ENCODE measurements around the gene SMYD2.

SMYD2 gene

GRCh38 chr1:214305164-214305751 is 24.3 kb downstream of the SMYD2 start:
- no peak for TF ChIP-seq REST (IDR thresholded peaks at IDR 0.05; ENCODE audit: insufficient read depth in 1 of 2, low read depth in 2 of 2, low read length in 2 of 2)
- no peak for TF ChIP-seq POLR2AphosphoS5 (IDR thresholded peaks at IDR 0.05; ENCODE audit: low read depth, low read length)
- no peak for TF ChIP-seq TAF1 (IDR thresholded peaks at IDR 0.05; ENCODE audit: borderline replicate concordance, insufficient read depth, low read length)
- no peak for TF ChIP-seq FOXP2 (optimal IDR thresholded peaks at IDR 0.05; ENCODE audit: borderline replicate concordance, extremely low read depth, extremely low read length, insufficient read depth)
- no peak for TF ChIP-seq SIN3A (IDR thresholded peaks at IDR 0.05; ENCODE audit: borderline replicate concordance, insufficient read depth, low read length)

- TF ChIP-seq REST (IDR thresholded peaks at IDR 0.05; ENCODE audit: insufficient read depth in 1 of 2, low read depth in 2 of 2, low read length in 2 of 2), result no peak
Measured at GRCh38 chr1:214306269-214306668, 25.3 kb downstream of the SMYD2 start.

GRCh38 chr1:214310010-214310409 is 29.1 kb downstream of the SMYD2 start:
- no peak for TF ChIP-seq POLR2AphosphoS5 (IDR thresholded peaks at IDR 0.05; ENCODE audit: low read depth, low read length)
- TF ChIP-seq FOXP2 (optimal IDR thresholded peaks at IDR 0.05; ENCODE audit: borderline replicate concordance, extremely low read depth, extremely low read length, insufficient read depth), result no peak
- no peak for TF ChIP-seq REST (IDR thresholded peaks at IDR 0.05; ENCODE audit: insufficient read depth in 1 of 2, low read depth in 2 of 2, low read length in 2 of 2)
- TF ChIP-seq TAF1 (IDR thresholded peaks at IDR 0.05; ENCODE audit: borderline replicate concordance, insufficient read depth, low read length), result no peak
- no peak for TF ChIP-seq SIN3A (IDR thresholded peaks at IDR 0.05; ENCODE audit: borderline replicate concordance, insufficient read depth, low read length)

- TF ChIP-seq REST (IDR thresholded peaks at IDR 0.05; ENCODE audit: insufficient read depth in 1 of 2, low read depth in 2 of 2, low read length in 2 of 2) (no peak), FOXP2 (optimal IDR thresholded peaks at IDR 0.05; ENCODE audit: borderline replicate concordance, extremely low read depth, extremely low read length, insufficient read depth) (no peak), SIN3A (IDR thresholded peaks at IDR 0.05; ENCODE audit: borderline replicate concordance, insufficient read depth, low read length) (no peak), TAF1 (IDR thresholded peaks at IDR 0.05; ENCODE audit: borderline replicate concordance, insufficient read depth, low read length) (no peak), POLR2AphosphoS5 (IDR thresholded peaks at IDR 0.05; ENCODE audit: low read depth, low read length) (no peak)
Measured at GRCh38 chr1:214310777-214311690, 30.1 kb downstream of the SMYD2 start.
